Effector CD8-positive, alpha-beta T cell (primary cell): Measurements from ENCODE around the gene RNASE8.

Source experiments
- DNase-seq: peaks from one replicate; lab custom pipeline; 2025; lab: John Stamatoyannopoulos, UW

RNASE8 gene

GRCh38 chr14:21092273-21093011 lies 34.8 kb downstream of the RNASE8 start:
- DNase-seq: peak; percentile 86

- DNase-seq: no peak
These were observed 35.4 kb downstream of the RNASE8 start for GRCh38 chr14:21093018-21093417.

DNA sequence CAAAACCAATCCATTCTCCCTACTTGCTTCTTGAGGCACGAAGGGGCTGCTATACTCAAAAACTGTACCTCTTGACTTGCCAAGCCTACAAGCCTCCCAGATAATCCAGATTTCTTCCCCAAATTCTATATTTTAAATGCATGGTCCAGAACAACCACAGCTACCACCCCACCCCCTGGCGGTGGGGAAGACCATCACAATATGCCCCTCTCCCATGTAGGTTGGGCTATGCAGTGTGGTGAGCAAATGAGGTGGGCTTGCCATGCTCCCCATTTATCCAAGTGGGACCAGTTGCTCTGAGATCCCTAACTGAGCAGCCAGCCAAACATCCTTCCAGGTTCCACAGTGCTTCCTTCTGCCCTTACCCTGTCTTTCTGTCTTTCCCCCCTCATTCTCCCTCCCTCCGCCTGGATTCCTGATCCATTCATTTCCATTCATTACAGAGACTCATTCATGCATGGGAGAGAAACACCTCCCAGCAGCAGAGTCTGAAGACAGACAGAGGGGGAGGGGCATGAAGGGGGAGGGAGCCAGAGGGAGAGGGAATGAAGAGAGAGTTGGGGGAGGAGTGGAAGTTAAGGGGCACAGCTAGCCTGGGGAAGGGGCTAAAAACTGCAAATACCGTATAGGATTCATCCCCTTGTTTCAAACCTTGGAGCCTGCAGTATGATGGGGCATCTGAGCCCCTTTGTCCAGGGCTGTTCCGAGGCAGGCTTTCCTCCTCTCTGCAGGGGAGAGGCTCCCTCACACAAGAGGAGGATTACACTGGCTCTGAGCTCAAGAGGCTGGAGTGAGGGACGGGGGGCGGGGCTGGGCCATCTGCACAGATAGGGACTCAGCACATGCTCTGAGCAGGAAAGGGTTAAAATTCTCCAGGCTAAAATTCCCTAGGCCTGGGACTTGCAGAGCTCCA lies 36.4 kb downstream of the RNASE8 start:
- no peak for DNase-seq

GRCh38 chr14:21095430-21096205 lies 38.0 kb downstream of the RNASE8 start:
- DNase-seq: no peak

- no peak for DNase-seq
These were observed 38.8 kb downstream of the RNASE8 start for GRCh38 chr14:21096438-21096837.

DNA sequence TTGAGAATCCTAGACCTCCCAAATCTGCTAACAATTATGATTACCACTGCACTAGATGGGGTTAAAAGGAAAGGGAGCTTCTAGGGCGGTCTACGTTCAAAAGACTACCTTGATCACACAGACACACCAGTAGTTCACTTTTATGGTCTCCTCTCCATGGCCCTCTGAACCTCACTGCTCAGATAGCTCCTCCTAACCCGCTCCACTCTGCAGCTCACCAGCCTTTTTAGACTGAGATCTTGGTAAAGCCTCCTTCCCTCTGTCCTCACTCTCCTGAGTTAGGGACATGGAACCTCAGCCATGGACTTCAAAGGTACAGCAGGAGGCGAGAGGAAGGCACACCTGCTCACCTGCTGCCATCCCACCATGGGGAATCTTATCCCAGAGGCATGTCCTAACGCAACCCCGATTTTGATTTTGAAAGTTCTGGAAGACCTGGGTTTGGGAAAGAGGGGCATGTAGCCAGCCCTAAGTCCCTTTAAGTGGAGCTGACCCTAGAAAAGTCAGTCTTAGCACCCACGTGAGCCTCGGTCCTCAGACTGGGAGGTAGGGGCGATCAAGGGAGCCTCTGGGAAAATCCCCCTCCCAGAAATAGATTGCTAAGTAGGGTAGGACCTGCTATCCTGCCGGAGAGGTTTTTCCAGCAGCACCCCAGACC lies 39.5 kb downstream of the RNASE8 start:
- DNase-seq: no peak

- peak; percentile 23 for DNase-seq
These were observed 40.0 kb downstream of the RNASE8 start for GRCh38 chr14:21097636-21098075.

- peak; percentile 34 for DNase-seq
These were observed 40.7 kb downstream of the RNASE8 start, which contains the start of gene ZNF219 for GRCh38 chr14:21098076-21098891. Gene ZNF219, minus strand, starts transcription at chr14:21098655. Its CDS starts 5,064 bp downstream, at chr14:21093591.

- no peak for DNase-seq
These were observed 41.4 kb downstream of the RNASE8 start for GRCh38 chr14:21098892-21099595.

- DNase-seq: no peak
These were observed 42.0 kb downstream of the RNASE8 start for GRCh38 chr14:21099596-21099985.

DNA sequence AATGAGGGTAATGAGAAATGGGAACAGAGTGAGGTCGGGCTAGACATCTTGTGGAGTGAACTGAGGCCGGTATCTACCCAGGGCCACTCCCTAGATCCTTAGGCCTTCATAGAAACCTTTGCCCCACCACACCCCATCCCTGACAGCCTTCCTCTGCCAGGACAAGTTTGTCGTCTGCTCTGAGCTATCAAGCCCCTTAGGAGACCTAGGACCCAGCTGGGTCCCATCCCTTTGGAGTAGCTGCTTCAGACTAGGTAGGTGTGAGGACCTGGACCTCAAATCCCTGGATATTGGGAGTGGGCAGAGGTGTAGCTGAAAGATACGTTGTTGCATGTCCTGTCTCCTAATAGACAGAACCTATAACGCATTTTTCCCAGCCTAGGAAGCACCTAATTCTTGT lies 43.3 kb downstream of the RNASE8 start, which contains the start of gene TMEM253:
Gene TMEM253, plus strand, starts transcription at position 136 of the 400 bp plus-strand sequence. CDS start 278 bp downstream, outside the sequence.
- no peak for DNase-seq

DNA sequence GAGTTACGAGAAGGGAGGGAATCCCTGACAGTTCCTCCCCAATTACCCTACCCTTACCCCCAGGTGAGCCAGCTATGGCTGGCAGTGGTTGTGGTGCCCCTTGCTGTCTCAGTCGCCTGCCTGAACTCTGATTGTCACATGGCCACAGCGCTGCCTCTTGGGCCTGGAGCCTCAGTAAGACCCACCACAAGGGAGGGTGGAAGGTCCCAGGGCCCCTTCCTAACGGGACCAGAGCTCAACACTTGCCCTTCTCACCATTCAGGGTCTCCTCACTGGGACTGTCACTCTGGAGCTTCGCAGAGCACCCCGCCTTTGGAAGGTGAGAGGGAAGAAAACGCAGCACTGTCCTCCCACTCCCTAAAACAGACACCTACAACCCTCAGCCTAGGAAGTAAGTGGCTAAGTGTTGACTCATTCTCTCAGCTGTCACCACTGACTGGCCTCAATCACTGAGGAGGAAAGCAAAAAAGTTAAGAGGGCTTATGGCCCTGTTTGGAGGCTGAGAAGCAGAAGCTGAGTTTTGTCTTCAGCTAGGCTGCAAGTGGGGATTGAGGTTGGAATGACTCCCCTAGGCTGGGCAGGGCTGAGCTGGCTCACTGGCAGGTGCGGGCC lies 44.3 kb downstream of the RNASE8 start:
- DNase-seq: no peak

DNA sequence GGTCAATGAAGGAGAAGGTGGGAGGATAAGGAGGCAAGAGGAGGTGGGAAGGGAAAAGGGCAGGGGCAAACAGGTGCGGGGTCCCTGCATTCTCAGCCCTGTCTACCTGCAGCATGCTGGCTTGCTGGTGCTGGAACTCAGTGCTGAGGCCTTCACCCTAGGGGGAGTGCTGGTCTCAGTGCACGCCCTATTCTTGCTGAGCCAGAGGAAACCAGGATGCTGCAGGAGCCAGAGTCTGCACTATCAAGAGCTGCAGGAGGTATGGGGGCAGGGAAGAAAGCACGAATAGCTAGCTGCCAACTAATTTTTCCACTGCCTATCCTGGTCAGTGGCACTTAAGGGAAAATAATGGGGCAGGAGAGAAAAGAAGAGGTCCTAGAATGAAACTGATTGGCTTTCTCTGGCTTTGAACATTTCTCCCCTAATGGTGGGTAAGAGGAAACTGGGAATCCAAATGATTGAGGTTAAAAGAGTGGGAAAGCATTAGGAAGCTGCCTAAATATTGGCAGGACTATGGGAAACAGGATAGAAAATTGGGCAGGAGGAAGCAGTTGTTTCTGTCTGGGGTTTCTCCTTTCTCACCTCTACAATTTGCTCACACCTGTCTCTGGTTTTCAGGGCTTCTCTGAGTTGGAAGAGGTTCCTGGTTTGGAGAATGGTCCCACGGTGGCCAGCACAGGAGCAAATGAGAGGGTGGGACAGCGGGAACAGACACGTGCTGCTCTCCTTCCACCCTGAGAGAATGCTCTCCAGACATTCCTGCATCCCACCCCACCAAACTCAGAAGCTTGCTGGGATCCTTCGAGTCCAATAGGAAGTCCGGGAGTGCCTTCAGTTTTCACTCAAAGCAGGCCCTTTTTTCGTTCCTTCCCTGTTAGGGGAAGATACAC lies 45.1 kb downstream of the RNASE8 start:
- no peak for DNase-seq

- DNase-seq: no peak
These were observed 45.7 kb downstream of the RNASE8 start for GRCh38 chr14:21103411-21103709.

GRCh38 chr14:21103710-21104447 lies 46.3 kb downstream of the RNASE8 start:
- DNase-seq: peak; percentile 83

DNA sequence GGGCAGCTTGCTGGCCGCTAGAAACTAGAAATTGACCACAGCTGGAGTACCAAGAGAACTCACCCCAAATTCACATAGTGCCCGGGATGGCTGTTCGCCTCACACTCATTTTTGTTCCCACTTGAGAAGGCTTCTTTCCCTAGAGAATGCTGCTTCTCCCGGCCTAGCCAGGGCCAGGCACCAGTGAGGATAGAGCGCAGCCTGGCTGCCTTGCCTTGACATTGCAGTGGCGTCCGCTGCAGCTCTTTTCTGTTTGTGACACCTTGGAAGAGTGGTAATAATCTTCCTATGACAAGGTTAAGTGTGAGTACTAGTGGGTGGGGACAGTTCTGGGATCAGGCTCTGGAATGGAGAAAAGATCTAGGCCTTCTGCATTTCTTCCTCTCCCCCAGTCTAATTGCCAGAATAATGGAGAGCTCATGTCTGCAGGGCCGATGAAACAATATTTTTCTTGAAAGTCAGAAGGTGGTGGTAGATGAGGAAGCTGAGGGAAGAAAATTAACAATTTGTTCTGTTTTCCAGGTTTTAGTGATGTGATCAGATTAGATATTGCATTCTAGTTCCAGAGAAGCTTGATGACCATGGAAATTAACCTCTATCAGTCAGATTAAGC lies 46.9 kb downstream of the RNASE8 start:
- peak; percentile 43 for DNase-seq

GRCh38 chr14:21105095-21105494 lies 47.5 kb downstream of the RNASE8 start:
- DNase-seq: no peak

DNA sequence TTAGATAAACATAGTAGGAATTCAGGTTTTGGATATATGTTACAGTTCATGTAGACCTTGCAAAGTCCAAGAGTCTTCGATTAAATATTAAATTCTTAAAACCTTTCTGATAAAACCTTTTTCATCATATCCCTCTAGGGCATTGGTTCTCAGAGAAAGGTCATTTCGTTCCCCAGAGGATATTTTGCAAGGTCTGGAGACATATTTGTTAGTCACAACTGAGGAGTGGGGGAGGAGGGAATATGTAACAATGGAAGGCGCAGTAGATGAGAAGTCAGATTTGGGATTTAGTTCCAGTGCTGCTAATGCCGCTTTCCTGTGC lies 48.5 kb downstream of the RNASE8 start:
- no peak for DNase-seq
